Astrocyte of the cerebellum (primary cell): Measurements from ENCODE around the gene USP7.

Source experiments
- DNase-seq: peaks from one replicate; pipeline ENCODE4 v3.0.0-alpha.2; 2011; ENCODE audit warnings: low read depth
- H3K4me3 ChIP-seq: 2 replicates; pipeline ENCODE4 v1.5.1; 2011; ENCODE audit warnings: mild to moderate bottlenecking, low read depth, low read length, moderate library complexity
- in situ Hi-C: cut with HindIII; loops from 2 replicates; pipeline ENCODE4 v1.10.0; 2017; ENCODE audit warnings: low sequenced_read_pairs
- TF ChIP-seq, protein P1 (sequence below): IDR thresholded peaks from 2 replicates; pipeline ENCODE4 v1.5.1; 2012; ENCODE audit warnings: low read length, low read depth, moderate library complexity, mild to moderate bottlenecking; ENCODE audit errors: missing control alignments

Gene USP7

DNA sequence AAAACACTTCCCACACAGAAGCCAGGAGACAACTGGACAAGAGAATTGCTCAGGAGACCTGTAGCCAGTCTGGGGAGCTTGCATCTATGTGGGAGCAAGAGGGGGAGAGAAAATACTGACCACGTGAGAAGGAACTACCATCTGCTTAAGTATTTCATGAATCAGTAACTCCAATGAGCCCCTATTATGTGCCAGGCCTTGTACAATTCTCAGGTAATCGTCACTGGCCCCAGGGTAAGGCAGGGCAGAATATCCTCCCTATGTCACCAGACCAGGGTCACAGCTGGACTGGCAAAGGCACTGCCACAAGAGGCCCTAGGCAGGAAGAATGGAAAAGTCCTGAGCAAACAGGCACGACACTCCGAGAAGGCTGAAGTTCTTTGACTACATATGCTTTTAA lies 25.9 kb downstream of the USP7 start:
- H3K4me3 ChIP-seq: no peak overlapping the region
- TF ChIP-seq, protein P1, sequence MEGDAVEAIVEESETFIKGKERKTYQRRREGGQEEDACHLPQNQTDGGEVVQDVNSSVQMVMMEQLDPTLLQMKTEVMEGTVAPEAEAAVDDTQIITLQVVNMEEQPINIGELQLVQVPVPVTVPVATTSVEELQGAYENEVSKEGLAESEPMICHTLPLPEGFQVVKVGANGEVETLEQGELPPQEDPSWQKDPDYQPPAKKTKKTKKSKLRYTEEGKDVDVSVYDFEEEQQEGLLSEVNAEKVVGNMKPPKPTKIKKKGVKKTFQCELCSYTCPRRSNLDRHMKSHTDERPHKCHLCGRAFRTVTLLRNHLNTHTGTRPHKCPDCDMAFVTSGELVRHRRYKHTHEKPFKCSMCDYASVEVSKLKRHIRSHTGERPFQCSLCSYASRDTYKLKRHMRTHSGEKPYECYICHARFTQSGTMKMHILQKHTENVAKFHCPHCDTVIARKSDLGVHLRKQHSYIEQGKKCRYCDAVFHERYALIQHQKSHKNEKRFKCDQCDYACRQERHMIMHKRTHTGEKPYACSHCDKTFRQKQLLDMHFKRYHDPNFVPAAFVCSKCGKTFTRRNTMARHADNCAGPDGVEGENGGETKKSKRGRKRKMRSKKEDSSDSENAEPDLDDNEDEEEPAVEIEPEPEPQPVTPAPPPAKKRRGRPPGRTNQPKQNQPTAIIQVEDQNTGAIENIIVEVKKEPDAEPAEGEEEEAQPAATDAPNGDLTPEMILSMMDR: no peak
- in situ Hi-C loops: loop anchor here (25.0 kb wide), 1 partner anchor 174 kb away; no protein-coding TSS in a partner anchor
- DNase-seq: no peak

DNA sequence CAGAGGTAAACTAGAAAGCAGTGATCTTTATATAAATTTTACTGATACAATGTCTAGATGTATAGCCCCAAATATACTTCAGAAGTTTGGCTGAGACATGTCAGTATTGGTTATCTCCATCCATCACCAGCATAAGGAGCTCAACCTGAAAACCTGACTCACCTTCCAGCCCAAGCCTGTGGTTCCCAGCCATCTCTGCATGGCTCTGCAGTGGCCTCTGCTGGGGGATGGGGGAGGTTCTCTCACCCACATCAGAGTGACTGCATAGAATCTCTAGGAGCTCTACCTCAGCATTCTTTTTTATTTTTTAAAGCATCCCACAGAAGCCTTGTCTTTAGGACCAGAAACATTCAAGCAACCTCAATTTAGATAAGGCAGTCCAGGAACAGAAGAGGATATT lies 27.3 kb downstream of the USP7 start:
- TF ChIP-seq, protein P1: peak; percentile 88
- peak; percentile 37 for DNase-seq
- in situ Hi-C loops: loop anchor here (25.0 kb wide), 1 partner anchor 176 kb away; no protein-coding TSS in a partner anchor

DNA sequence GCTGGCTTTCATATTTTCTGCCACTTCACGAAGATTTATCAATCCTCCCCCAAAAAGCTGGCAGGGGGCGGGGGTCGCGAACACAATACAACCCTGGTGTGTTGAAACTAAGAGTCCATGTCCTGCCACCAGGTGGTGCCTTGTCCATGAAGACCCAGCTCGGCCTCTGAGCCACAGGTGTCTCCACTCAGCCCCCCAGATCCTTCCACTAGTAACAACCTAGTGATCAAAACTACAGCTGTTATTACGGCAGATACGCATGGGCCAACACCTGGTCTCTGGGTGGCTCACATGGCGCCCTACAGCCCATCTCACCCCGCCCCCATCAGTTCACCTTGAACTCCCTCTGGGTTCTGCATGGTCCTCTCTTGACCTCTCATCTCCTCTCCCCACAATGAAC lies 27.7 kb downstream of the USP7 start:
- DNase-seq: no peak

More for the DNA sequence above, 27.3 kb downstream of the USP7 start:
- H3K4me3 ChIP-seq: no peak overlapping the region

DNA sequence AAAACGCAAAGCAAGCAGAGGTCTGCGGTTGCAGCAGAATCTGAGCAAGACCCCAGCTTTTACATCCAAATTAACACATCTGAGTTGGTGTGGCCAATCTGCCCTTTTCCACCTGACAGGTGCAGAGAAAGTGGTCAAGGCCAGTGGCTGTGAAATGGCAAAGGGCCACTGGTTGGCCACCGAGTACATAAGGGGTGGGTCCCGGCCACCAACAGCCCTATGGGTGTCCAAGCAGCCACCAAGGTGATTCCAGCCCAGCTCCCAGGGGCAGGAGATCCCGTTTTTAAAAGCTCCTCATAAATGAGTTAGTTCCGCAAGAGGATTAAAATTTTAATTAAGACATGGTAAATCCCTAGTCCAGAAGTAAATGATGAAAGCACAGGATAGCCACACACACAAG lies 29.1 kb downstream of the USP7 start:
- TF ChIP-seq, protein P1: no peak
- in situ Hi-C loops: loop anchor here (25.0 kb wide), 1 partner anchor 178 kb away; no protein-coding TSS in a partner anchor
- DNase-seq: no peak

More for the DNA sequence above, 27.7 kb downstream of the USP7 start:
- in situ Hi-C loops: loop anchor here (25.0 kb wide), 1 partner anchor 176 kb away; no protein-coding TSS in a partner anchor
- H3K4me3 ChIP-seq: no peak overlapping the region
- TF ChIP-seq, protein P1: no peak

DNA sequence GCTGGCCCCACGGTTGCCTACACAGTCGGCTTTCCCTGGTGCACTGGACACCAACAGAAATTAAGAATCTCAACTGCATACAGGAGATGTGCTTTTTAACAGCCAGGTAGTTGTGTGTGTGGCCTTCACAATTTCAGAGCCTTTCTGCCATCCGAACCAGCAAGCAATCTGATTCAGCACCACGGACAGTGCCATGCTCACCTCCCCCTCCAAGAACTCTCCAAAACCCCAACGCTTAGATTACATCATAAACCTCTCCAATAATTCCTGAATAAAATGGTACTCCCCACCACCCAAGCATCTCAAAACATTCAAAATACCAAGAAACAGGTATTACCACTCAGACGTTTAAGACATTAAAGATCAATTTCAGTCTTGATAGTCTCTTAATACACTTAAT lies 31.8 kb downstream of the USP7 start:
- in situ Hi-C loops: loop anchor here (25.0 kb wide), 1 partner anchor 180 kb away; no protein-coding TSS in a partner anchor
- peak; percentile 60 for DNase-seq

More for the DNA sequence above, 29.1 kb downstream of the USP7 start:
- no peak overlapping the region for H3K4me3 ChIP-seq

DNA sequence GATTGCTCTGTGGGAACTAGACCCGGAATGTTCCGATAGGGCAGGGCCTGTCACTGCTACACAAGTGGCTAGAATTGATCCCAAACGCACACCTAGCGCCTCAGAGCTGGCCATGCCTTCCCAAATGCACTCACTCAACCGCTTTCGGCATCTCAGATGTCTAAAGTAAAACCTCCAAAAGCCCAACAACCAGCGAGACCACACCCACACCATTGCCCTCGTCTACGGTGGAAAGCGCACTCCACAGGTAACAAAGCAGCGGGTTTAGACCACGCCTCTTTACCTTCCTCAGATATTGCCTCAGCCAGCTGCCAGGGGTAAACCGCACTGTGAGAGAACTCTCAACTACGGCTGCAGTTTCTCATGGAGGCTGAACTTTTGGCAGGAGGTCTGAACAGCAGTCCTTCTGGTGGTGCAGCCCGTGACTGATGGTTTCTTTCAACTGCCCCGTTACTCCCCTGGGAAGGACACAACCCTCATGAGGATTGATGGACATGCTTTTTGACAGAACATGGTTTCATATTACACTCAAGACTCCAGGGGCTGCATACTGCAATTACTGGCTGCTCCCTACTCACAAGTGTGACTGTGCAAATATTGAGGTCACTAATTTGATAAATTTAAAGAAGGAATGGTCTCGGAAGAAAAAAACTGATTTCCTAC lies 34.5 kb downstream of the USP7 start:
- in situ Hi-C loops: loop anchor here (5.0 to 25.0 kb wide), 3 partner anchors 33 to 183 kb away; partner anchors contain the start of gene USP7
- H3K4me3 ChIP-seq: no peak overlapping the region
- TF ChIP-seq, protein P1: no peak
- DNase-seq: no peak

More for the DNA sequence above, 31.8 kb downstream of the USP7 start:
- H3K4me3 ChIP-seq: no peak overlapping the region
- TF ChIP-seq, protein P1: no peak
